Endothelial cell of umbilical vein (primary cell): ENCODE measurements around the gene MAST1. TPM values are rescaled to one million over a fixed set of nuclear protein-coding genes. Genes with fewer than 3 reads are reported as not detected.

Experiments
- BruUV-seq: library from RNA; stranded (reverse); fragments of 400-500 nt; replicated peaks from 2 replicates; lab custom pipeline; 2021; lab: Mats Ljungman, UMichigan
- CTCF ChIA-PET: fragments of 300-600, 350-600 bp; sonication (Branson Sonifier 250); formaldehyde crosslinking; loops from one replicate; lab custom pipeline; 2021; ENCODE audit warnings: antibody characterized with exemption, inconsistent platforms; lab: Charles Lee
- POLR2A ChIA-PET: fragments of 300-600, 350-600 bp; sonication (Branson Sonifier 250); formaldehyde crosslinking; loops from one replicate; lab custom pipeline; 2021; ENCODE audit warnings: antibody characterized with exemption, inconsistent platforms; lab: Charles Lee
- DNase-seq: peaks from one replicate; pipeline ENCODE4 v3.0.0-alpha.2; 2011; ENCODE audit warnings: low read depth, low spot score
- FAIRE-seq: peaks from 2 replicates; lab custom pipeline; 2011; peaks lifted over from hg19 to GRCh38; lab: Jason Lieb, UNC
- H2AFZ ChIP-seq: 2 replicates; pipeline ENCODE4 v1.6.0; 2012; ENCODE audit warnings: low read depth, low read length, control low read depth, inconsistent platforms
- H3K27ac ChIP-seq: 2 replicates; pipeline ENCODE4 v1.5.1; 2011; ENCODE audit warnings: low read depth, mild to moderate bottlenecking, control low read depth, low read length, moderate library complexity; ENCODE audit not compliant: insufficient read depth
- H3K27me3 ChIP-seq, 2 experiments: 2 replicates each; pipeline versions ENCODE4 v1.6.0 to v1.6.1; 2011; ENCODE audit warnings: low read length in 2 of 2, mixed read lengths in 1 of 2; ENCODE audit not compliant: control insufficient read depth in 2 of 2, insufficient read depth in 2 of 2
- H3K36me3 ChIP-seq, 2 experiments: 2 replicates in 1 of 2; 3 replicates in 1 of 2; pipeline ENCODE4 v1.5.1; 2011; ENCODE audit warnings: low read length in 2 of 2, mild to moderate bottlenecking in 1 of 2, moderate library complexity in 1 of 2; ENCODE audit not compliant: control insufficient read depth in 2 of 2, insufficient read depth in 2 of 2; ENCODE audit errors: extremely low read depth in 1 of 2
- H3K4me1 ChIP-seq: 3 replicates; pipeline ENCODE4 v1.5.1; 2011; ENCODE audit warnings: mild to moderate bottlenecking, low read length; ENCODE audit not compliant: control insufficient read depth, insufficient read depth; ENCODE audit errors: extremely low read depth
- H3K4me2 ChIP-seq: 2 replicates; pipeline ENCODE4 v1.6.1; 2011; ENCODE audit warnings: low read length, control low read depth, mixed read lengths; ENCODE audit not compliant: insufficient read depth
- H3K4me3 ChIP-seq, 3 experiments: fragments of 200-600 bp in 1 of 3; sonication (generic), shearing (Covaris generic) in 1 of 3; replicated peaks in 1 of 3; 2 replicates each; pipeline ENCODE4 v1.5.1; 2011 to 2016; ENCODE audit warnings: control low read depth in 3 of 3, low read length in 3 of 3, mild to moderate bottlenecking in 2 of 3, inconsistent platforms in 1 of 3, low read depth in 1 of 3, moderate library complexity in 1 of 3; ENCODE audit not compliant: insufficient read depth in 1 of 3
- H3K79me2 ChIP-seq: 2 replicates; pipeline ENCODE4 v1.6.0; 2012; ENCODE audit warnings: low read length, inconsistent platforms; ENCODE audit not compliant: control insufficient read depth, insufficient read depth
- H3K9ac ChIP-seq: replicated peaks from 2 replicates; pipeline ENCODE3; 2011; ENCODE audit warnings: low read length, control low read depth; ENCODE audit not compliant: insufficient read depth; ENCODE audit errors: extremely low read depth
- H3K9me1 ChIP-seq: replicated peaks from 3 replicates; pipeline ENCODE4 v1.6.0; 2011; ENCODE audit warnings: mild to moderate bottlenecking, low read length; ENCODE audit not compliant: control insufficient read depth, insufficient read depth; ENCODE audit errors: extremely low read depth
- H3K9me3 ChIP-seq: replicated peaks from 2 replicates; pipeline ENCODE4 v1.5.1; 2012; ENCODE audit warnings: low read length, inconsistent platforms; ENCODE audit not compliant: control insufficient read depth, insufficient read depth
- H4K20me1 ChIP-seq: replicated peaks from 2 replicates; pipeline ENCODE3; 2011; ENCODE audit warnings: mild to moderate bottlenecking, low read length; ENCODE audit not compliant: control insufficient read depth, insufficient read depth; ENCODE audit errors: extremely low read depth
- CTCF ChIP-seq, 2 donors: IDR thresholded peaks; 1 replicate in 1 of 2; 2 replicates in 1 of 2; pipeline ENCODE4 v1.5.1; 2011; ENCODE audit warnings: low read length in 2 of 2, mild to moderate bottlenecking in 2 of 2, moderate library complexity in 2 of 2, control low read depth in 1 of 2, inconsistent platforms in 1 of 2, low read depth in 1 of 2; ENCODE audit not compliant: insufficient read depth in 1 of 2; ENCODE audit errors: extremely low read depth in 1 of 2
- EZH2 ChIP-seq: IDR thresholded peaks from 2 replicates; pipeline ENCODE4 v1.6.1; 2012; ENCODE audit warnings: borderline replicate concordance, low read depth, mild to moderate bottlenecking, moderate library complexity, low read length, inconsistent platforms; ENCODE audit not compliant: severe bottlenecking
- FOS ChIP-seq: IDR thresholded peaks from 2 replicates; pipeline ENCODE4 v1.6.1; 2011; ENCODE audit warnings: mild to moderate bottlenecking, low read length, moderate library complexity, borderline replicate concordance; ENCODE audit not compliant: insufficient read depth
- GATA2 ChIP-seq: IDR thresholded peaks from 2 replicates; pipeline ENCODE4 v1.7.0; 2011; ENCODE audit warnings: low read depth, mild to moderate bottlenecking, moderate library complexity, mixed read lengths, low read length; ENCODE audit not compliant: insufficient read length, insufficient read depth
- POLR2A ChIP-seq: IDR thresholded peaks from 2 replicates; pipeline ENCODE4 v1.6.1; 2012; ENCODE audit warnings: low read depth, mild to moderate bottlenecking, control low read depth, low read length
- POLR2AphosphoS5 ChIP-seq: IDR thresholded peaks from 2 replicates; pipeline ENCODE4 v1.6.1; 2012; ENCODE audit warnings: low read depth, mild to moderate bottlenecking, control low read depth, low read length, moderate library complexity; ENCODE audit not compliant: insufficient read depth
- dilution Hi-C: fragments of 300-500 bp; cut with MboI; formaldehyde crosslinking; loops from one replicate; pipeline ENCODE4 v1.15.0; 2019; ENCODE audit warnings: low sequenced_read_pairs; ENCODE audit not compliant: extremely low pct_ligation_motif_present
- intact Hi-C: fragments of 100-400 bp; cut with micrococcal nuclease; formaldehyde crosslinking; loops from one replicate; pipeline ENCODE4 v1.10.0; 2022
- polyA plus RNA-seq, 4 experiments: library from polyadenylated mRNA; depleted of rRNA in 3 of 4; stranded (reverse) in 3 of 4; unstranded in 1 of 4; fragments of >200 nt; gene quantifications; 2 replicates each; pipeline versions ENCODE4 v1.2.1 to v1.2.3, GENCODE V29; 2011 to 2012; ENCODE audit warnings: missing spikeins in 1 of 4
- total RNA-seq: library from RNA; stranded (reverse); gene quantifications from 2 replicates; pipeline ENCODE4 v1.2.3, GENCODE V29; 2021
- TF ChIP-seq, protein P1 (sequence below): IDR thresholded peaks from 2 replicates; pipeline ENCODE4 v1.6.1; 2011; ENCODE audit not compliant: insufficient read depth, insufficient read length

Gene MAST1
- total and polyA plus RNA-seq, 2 donors (not counting 3 experiments of a cell fraction or from before 2014, with no cell fraction given), result 0.13 to 0.46 TPM

- peak overlapping the region; percentile 74 for H3K9ac ChIP-seq
- peak overlapping the region; percentile 70 to 76 (median 71) for H3K4me3 ChIP-seq
- peak overlapping the region; percentile 27 for H2AFZ ChIP-seq
- POLR2A ChIA-PET, result interaction anchor here (0.5 to 4.1 kb wide), 7 partner anchors 10 to 1069 kb away, joined by 3 to 94 read pairs (median 5); partner anchors contain the start of gene HOOK2
- H3K9me1 ChIP-seq, result no peaks in the 10 kb centered on the region
- TF ChIP-seq POLR2A (no peak), EZH2 (no peak), CTCF (IDR thresholded peaks at IDR 0.05; ENCODE audit: extremely low read depth in 1 of 2, insufficient read depth in 1 of 2, low read depth in 1 of 2, low read length in 2 of 2) (no peak), GATA2 (no peak), POLR2AphosphoS5 (peak; percentile 91), FOS (peak; percentile 53)
- TF ChIP-seq, protein P1, sequence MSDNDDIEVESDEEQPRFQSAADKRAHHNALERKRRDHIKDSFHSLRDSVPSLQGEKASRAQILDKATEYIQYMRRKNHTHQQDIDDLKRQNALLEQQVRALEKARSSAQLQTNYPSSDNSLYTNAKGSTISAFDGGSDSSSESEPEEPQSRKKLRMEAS, result peak; percentile 67
- peak overlapping the region; percentile 56 for H3K4me2 ChIP-seq
- intact Hi-C loops, result no loop called here
- no peaks in the 10 kb centered on the region for H3K27me3 ChIP-seq
- H3K9me3 ChIP-seq, result no peaks in the 10 kb centered on the region
- peak; percentile 91 for FAIRE-seq
- CTCF ChIA-PET, result interaction anchor here (1.5 to 13.8 kb wide), 6 partner anchors 11 to 77 kb away, joined by 4 to 524 read pairs (median 26); partner anchors contain the start of gene HOOK2
- H3K27ac ChIP-seq, result peak overlapping the region; percentile 91
- dilution Hi-C loops, result no loop called here
- no peaks in the 10 kb centered on the region for H4K20me1 ChIP-seq
- H3K4me1 ChIP-seq, result peaks cover 32% of the 10 kb centered on the region
- H3K79me2 ChIP-seq, result peaks cover 14% of the 10 kb centered on the region
- BruUV-seq, result no TSS peak
- no peaks in the 10 kb centered on the region for H3K36me3 ChIP-seq
- DNase-seq, result peak; percentile 97
Measured at GRCh38 chr19:12793290-12794195, 44.8 kb upstream of the MAST1 start.
